ENCODE results near the gene PGBD5. TPM values are rescaled to one million over a fixed set of nuclear protein-coding genes. Genes with fewer than 3 reads are reported as not detected.

PGBD5 gene
- total and polyA plus RNA-seq, 3 donors from 2014 or later = 14.3 to 28.1 (median 16.0) TPM

- no peaks in the 10 kb centered on the region for H3K9me3 ChIP-seq
- no peak for TF ChIP-seq CTCF (IDR thresholded peaks at IDR 0.05)
- TF ChIP-seq POLR2A (IDR thresholded peaks at IDR 0.05) = no peak
- no peak overlapping the region for H3K4me3 ChIP-seq
- H3K36me3 ChIP-seq (ENCODE audit: low read depth, missing control alignments) = no peaks in the 10 kb centered on the region
- no peaks in the 10 kb centered on the region for H3K27me3 ChIP-seq
- H3K27ac ChIP-seq = no peak overlapping the region
- H3K4me1 ChIP-seq = no peaks in the 10 kb centered on the region
- 89 to 94% methylated on average over 24 to 26 of the region's 26 CpGs for WGBS, 2 donors
- intact Hi-C loops (cut with DNase I; ENCODE audit: low total_unique reads) = no loop called here
- no peak for DNase-seq
These were observed 125.5 kb downstream of the PGBD5 start for GRCh38 chr1:230300322-230301301.

GRCh38 chr1:230299191-230300006 is 126.7 kb downstream of the PGBD5 start:
- Histone ChIP-seq H3K9me3 (no peaks in the 10 kb centered on the region), H3K4me1 (no peaks in the 10 kb centered on the region), H3K4me3 (no peak overlapping the region), H3K36me3 (ENCODE audit: low read depth, missing control alignments) (no peaks in the 10 kb centered on the region), H3K27ac (no peak overlapping the region), H3K27me3 (no peaks in the 10 kb centered on the region)
- 85% methylated on average over 15 of the region's 15 CpGs for WGBS, 2 donors
- intact Hi-C loops (cut with DNase I; ENCODE audit: low total_unique reads) = no loop called here
- DNase-seq = no peak
- TF ChIP-seq CTCF (IDR thresholded peaks at IDR 0.05) = no peak
- TF ChIP-seq POLR2A (IDR thresholded peaks at IDR 0.05) = no peak

GRCh38 chr1:230295367-230295766 is 130.8 kb downstream of the PGBD5 start:
- TF ChIP-seq CTCF (IDR thresholded peaks at IDR 0.05) = no peak
- TF ChIP-seq POLR2A (IDR thresholded peaks at IDR 0.05) = no peak
- H3K27me3 ChIP-seq = no peaks in the 10 kb centered on the region
- intact Hi-C loops (cut with DNase I; ENCODE audit: low total_unique reads) = no loop called here

GRCh38 chr1:230293390-230293700 is 132.8 kb downstream of the PGBD5 start:
- no peak overlapping the region for H3K27ac ChIP-seq
- no peaks in the 10 kb centered on the region for H3K4me1 ChIP-seq
- 86 to 87% methylated on average over 7 of the region's 7 CpGs for WGBS, 2 donors
- DNase-seq = no peak
- no peak for TF ChIP-seq CTCF (IDR thresholded peaks at IDR 0.05)
- intact Hi-C loops (cut with DNase I; ENCODE audit: low total_unique reads) = no loop called here
- no peak overlapping the region for H3K4me3 ChIP-seq
- H3K27me3 ChIP-seq = no peaks in the 10 kb centered on the region
- no peaks in the 10 kb centered on the region for H3K36me3 ChIP-seq (ENCODE audit: low read depth, missing control alignments)
- no peaks in the 10 kb centered on the region for H3K9me3 ChIP-seq

More at GRCh38 chr1:230295367-230295766, 130.8 kb downstream of the PGBD5 start:
- Histone ChIP-seq H3K9me3 (no peaks in the 10 kb centered on the region), H3K4me3 (no peak overlapping the region), H3K27ac (no peak overlapping the region), H3K4me1 (no peaks in the 10 kb centered on the region), H3K36me3 (ENCODE audit: low read depth, missing control alignments) (no peaks in the 10 kb centered on the region)
- DNase-seq = no peak
- 90 to 94% methylated on average over 3 of the region's 3 CpGs for WGBS, 2 donors
